ENCODE data around the gene ARMH1. TPM values are rescaled to one million over a fixed set of nuclear protein-coding genes. Genes with fewer than 3 reads are reported as not detected.
"Not testable (repeated sequence)": the region's sequence is repeated elsewhere in the genome, so short reads cannot be mapped to it uniquely, and the experiment has no call there.

The ARMH1 gene
- total RNA-seq, 8 experiments from 2014 or later, result 3.4 to 20.8 (median 6.0) TPM

DNA sequence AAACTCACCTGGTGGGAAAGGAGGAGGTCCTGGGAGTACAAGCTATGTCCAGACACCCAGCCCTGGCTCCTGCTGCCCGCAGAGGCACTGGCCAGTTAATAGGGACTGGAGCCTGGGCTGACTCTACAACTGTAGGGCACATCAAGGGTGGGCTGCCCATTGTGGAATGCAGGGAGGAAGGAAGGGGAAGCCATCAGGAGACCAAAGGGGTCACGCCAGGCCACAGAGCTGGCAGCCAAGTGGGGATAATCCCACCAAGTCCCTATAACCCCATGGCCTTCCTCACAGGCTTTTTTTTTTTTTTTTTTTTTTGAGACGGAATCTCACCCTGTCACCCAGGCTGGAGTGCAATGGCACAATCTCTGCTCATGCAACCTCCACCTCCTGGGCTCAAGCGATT, 14.9 kb upstream of the ARMH1 start:
- ATAC-seq (replicated peaks in 6 of 8), result no peak
- Histone ChIP-seq H3K27ac (no peak overlapping the region), H3K4me1 (replicated peaks in 1 of 2) (peaks cover 16 to 17% of the 10 kb centered on the region in 2 donors), H3K4me3 (no peak overlapping the region)
- in situ Hi-C loops (cut with MboI; ENCODE audit: low pct_unique_long_range_greater_than_20kb in 2 of 9, low sequenced_read_pairs in 9 of 9, unreplicated experiment in 9 of 9), result loop anchor here in 4 of 9 experiments (10.0 to 25.0 kb wide), 3 partner anchors 435 to 647 kb away; partner anchors contain the start of gene DMAP1 (in 1 of the 4)
- WGBS, 10 experiments, result 60 to 100% (median 100%) methylated on average over 1 to 4 of the region's 4 CpGs; no CpG with 5 or more reads in 3 of the 10 experiments

DNA sequence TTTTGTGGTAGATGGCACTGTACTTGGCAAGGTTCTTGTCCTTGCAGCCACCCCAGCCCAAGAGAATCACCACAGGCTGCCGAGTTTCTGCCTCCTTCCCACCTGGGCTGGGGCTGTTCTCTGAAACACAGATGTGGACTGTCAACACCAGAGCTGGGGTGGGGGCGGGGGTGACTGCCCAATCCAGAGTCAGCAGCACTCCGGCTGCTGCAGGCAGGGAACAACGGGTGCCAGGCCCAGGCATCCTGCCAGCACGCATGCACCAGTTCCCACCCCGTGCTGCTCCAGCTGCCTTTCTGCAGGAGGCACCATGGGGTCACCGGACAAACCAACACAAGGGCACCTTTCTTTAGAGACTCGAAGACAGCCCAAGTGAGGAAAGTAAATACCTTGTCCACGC, 14.3 kb upstream of the ARMH1 start:
- H3K4me3 ChIP-seq, result no peak overlapping the region
- H3K4me1 ChIP-seq (replicated peaks in 1 of 2), result peaks cover 16 to 17% of the 10 kb centered on the region in 2 donors
- WGBS, 10 experiments, result 20 to 100% (median 83%) methylated on average over 1 to 9 of the region's 9 CpGs; no CpG with 5 or more reads in 2 of the 10 experiments
- peak in 4 of 8 experiments; percentile 12 to 64 (median 26) for ATAC-seq (replicated peaks in 6 of 8)
- H3K27ac ChIP-seq, result no peak overlapping the region
- in situ Hi-C loops (cut with MboI; ENCODE audit: low pct_unique_long_range_greater_than_20kb in 2 of 9, low sequenced_read_pairs in 9 of 9, unreplicated experiment in 9 of 9), result loop anchor here in 3 of 9 experiments (25.0 kb wide), 1 partner anchor 648 kb away; no protein-coding TSS in a partner anchor

DNA sequence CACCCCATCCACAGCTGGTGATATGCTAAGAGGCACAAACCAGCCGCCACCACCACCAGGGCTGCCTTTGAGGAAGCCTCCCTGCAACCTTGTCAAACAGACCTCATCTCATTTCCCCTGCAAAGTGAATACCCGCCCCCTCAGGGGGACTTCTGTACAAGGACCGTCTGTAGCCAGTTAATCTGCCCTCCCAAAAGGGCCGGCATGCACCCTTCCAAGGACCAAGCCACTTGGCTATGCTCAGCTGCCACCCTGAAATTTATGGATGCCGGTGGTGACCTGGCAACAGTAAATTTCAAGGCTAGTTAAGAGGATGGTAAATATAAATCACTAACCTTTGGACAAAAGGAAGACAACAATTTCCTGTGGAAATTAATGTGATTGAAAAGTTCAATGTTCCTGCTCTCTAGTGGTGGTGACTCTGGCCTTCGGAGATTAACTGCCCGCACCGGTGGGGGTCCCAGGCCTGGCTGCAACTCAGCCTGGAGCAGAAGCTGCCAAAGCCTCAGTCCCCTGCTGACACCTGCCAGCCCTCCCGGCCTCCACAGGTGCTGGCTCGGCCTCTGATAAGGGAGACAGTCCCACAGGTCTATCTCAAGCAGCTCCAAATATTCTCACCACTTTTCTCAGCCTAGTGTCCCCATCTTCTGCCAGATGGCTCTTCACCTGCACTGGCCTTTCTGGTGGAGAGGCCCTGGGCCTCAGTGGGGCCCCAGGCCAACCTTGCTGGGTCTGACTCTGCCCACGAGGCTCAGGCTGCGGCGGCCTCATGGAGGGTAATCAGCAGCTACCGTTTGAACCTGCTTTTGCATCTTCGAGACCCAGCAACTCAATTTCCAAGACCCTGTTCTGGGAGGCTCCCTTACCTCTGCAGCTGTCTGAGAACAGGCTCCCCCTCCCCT, 12.5 kb upstream of the ARMH1 start:
- H3K27ac ChIP-seq, result no peak overlapping the region
- peak in 5 of 8 experiments; percentile 61 to 84 (median 72) for ATAC-seq (replicated peaks in 6 of 8)
- H3K4me3 ChIP-seq, result no peak overlapping the region
- H3K4me1 ChIP-seq (replicated peaks in 1 of 2), result peaks cover 16 to 17% of the 10 kb centered on the region in 2 donors
- WGBS, 10 experiments, result 40 to 78% (median 64%) methylated on average over 1 to 12 of the region's 15 CpGs; no CpG with 5 or more reads in 5 of the 10 experiments
- in situ Hi-C loops (cut with MboI; ENCODE audit: low pct_unique_long_range_greater_than_20kb in 2 of 9, low sequenced_read_pairs in 9 of 9, unreplicated experiment in 9 of 9), result loop anchor here in 3 of 9 experiments (25.0 kb wide), 1 partner anchor 650 kb away; no protein-coding TSS in a partner anchor

DNA sequence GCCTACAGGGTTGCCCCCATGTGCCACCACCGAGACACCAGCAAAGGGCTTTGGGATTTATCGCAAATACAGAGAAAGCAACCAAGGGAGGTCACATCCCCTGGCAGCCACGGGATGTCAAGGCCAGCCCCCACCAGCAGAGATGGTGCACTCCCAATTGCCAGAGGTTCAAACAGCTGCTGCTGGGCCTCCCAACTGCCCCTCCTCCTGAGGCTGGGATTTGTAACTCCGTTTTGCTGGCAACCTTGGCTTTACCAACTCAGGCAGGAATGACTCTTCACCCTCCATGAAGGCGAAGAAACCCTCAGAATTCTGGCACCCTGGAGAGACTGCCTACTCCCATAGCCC, 11.9 kb upstream of the ARMH1 start:
- H3K4me1 ChIP-seq (replicated peaks in 1 of 2), result peaks cover 16 to 17% of the 10 kb centered on the region in 2 donors
- in situ Hi-C loops (cut with MboI; ENCODE audit: low pct_unique_long_range_greater_than_20kb in 2 of 9, low sequenced_read_pairs in 9 of 9, unreplicated experiment in 9 of 9), result loop anchor here in 3 of 9 experiments (25.0 kb wide), 1 partner anchor 650 kb away; no protein-coding TSS in a partner anchor
- no peak overlapping the region for H3K4me3 ChIP-seq
- ATAC-seq (replicated peaks in 6 of 8), result peak in 1 of 8 experiments; percentile 5
- H3K27ac ChIP-seq, result no peak overlapping the region
- 0 to 80% (median 53%) methylated on average over 1 to 5 of the region's 5 CpGs; no CpG with 5 or more reads in 4 of the 10 experiments for WGBS, 10 experiments

DNA sequence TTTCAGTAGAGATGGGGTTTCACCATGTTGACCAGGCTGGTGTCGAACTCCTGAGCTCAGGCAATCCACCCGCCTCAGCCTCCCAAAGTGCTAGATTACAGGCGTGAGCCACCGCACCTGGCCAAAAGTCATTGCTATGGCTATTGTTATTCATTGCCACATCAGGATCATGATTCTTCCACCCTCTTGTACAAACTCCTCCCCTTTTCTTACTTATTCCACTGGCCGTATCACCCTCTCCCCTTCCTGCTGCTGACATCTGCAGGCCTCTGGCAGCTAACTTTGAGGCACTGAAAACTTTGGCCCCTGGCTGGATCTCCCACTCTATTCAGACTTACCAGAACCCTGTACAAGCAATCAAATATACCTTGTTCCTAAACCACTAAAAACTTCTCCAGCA, 11.1 kb upstream of the ARMH1 start:
- ATAC-seq (replicated peaks in 6 of 8), result no peak
- H3K4me3 ChIP-seq, result no peak overlapping the region
- H3K27ac ChIP-seq, result no peak overlapping the region
- H3K4me1 ChIP-seq (replicated peaks in 1 of 2), result peaks cover 16 to 17% of the 10 kb centered on the region in 2 donors
- in situ Hi-C loops (cut with MboI; ENCODE audit: low pct_unique_long_range_greater_than_20kb in 2 of 9, low sequenced_read_pairs in 9 of 9, unreplicated experiment in 9 of 9), result loop anchor here in 3 of 9 experiments (25.0 kb wide), 1 partner anchor 651 kb away; no protein-coding TSS in a partner anchor
- WGBS, 10 experiments, result 67 to 94% (median 88%) methylated on average over 1 to 5 of the region's 5 CpGs; no CpG with 5 or more reads in 4 of the 10 experiments

DNA sequence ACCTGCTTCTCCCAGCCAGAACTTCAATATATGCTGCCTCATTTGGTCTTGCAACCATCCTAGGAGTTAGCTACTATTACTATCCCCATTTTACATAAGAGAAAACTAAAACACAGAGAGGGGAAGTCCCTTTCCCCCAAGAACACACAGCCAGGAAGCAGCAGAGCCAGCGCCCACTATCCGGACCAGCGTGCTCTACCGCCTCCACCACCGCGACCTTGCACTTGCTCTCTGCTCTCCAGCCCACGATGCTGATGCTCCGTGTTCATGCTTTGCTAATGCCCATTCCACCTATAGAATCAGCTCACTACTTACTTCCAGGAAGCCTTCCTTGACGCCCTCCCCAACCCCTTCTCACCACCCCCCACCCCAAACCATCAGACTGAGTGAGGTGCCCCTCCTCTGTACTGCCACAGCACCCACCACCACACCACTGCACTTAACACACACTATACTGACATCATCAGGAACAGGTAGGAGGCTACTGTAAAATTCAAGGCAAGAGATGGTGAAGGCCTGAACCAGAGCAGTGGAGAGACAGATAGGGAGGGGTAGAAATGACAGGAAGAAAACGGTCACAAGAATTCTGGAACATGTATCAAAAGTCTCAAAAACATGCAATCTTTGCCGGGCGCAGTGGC, 9.7 kb upstream of the ARMH1 start:
- in situ Hi-C loops (cut with MboI; ENCODE audit: low pct_unique_long_range_greater_than_20kb in 2 of 9, low sequenced_read_pairs in 9 of 9, unreplicated experiment in 9 of 9), result loop anchor here in 3 of 9 experiments (25.0 kb wide), 1 partner anchor 653 kb away; no protein-coding TSS in a partner anchor
- Histone ChIP-seq H3K4me1 (replicated peaks in 1 of 2) (peaks cover 16 to 17% of the 10 kb centered on the region in 2 donors), H3K27ac (no peak overlapping the region), H3K4me3 (no peak overlapping the region)
- no peak for ATAC-seq (replicated peaks in 6 of 8)
- 93 to 100% (median 100%) methylated on average over 1 to 12 of the region's 12 CpGs; no CpG with 5 or more reads in 2 of the 10 experiments for WGBS, 10 experiments

GRCh38 chr1:44666719-44667118, 7.8 kb upstream of the ARMH1 start:
- not testable (repeated sequence) for H3K4me3 ChIP-seq; H3K27ac ChIP-seq; ATAC-seq (replicated peaks in 6 of 8)
- in situ Hi-C loops (cut with MboI; ENCODE audit: low pct_unique_long_range_greater_than_20kb in 2 of 9, low sequenced_read_pairs in 9 of 9, unreplicated experiment in 9 of 9), result loop anchor here in 3 of 9 experiments (25.0 kb wide), 1 partner anchor 654 kb away; no protein-coding TSS in a partner anchor
- 67 to 100% (median 100%) methylated on average over 1 of the region's 1 CpG; no CpG with 5 or more reads in 2 of the 10 experiments for WGBS, 10 experiments
- peaks cover 10 to 13% of the 10 kb centered on the region in 2 donors for H3K4me1 ChIP-seq (replicated peaks in 1 of 2)

GRCh38 chr1:44670751-44671640, 3.5 kb upstream of the ARMH1 start:
- WGBS, 10 experiments, result 86 to 96% (median 91%) methylated on average over 2 to 10 of the region's 10 CpGs; no CpG with 5 or more reads in 2 of the 10 experiments
- Histone ChIP-seq H3K4me3 (no peak overlapping the region), H3K4me1 (replicated peaks in 1 of 2) (peaks cover 12 to 23% of the 10 kb centered on the region in 2 donors), H3K27ac (no peak overlapping the region)
- ATAC-seq (replicated peaks in 6 of 8), result no peak
- in situ Hi-C loops (cut with MboI; ENCODE audit: low pct_unique_long_range_greater_than_20kb in 2 of 9, low sequenced_read_pairs in 9 of 9, unreplicated experiment in 9 of 9), result loop anchor here in 3 of 9 experiments (25.0 kb wide), 1 partner anchor 659 kb away; no protein-coding TSS in a partner anchor

DNA sequence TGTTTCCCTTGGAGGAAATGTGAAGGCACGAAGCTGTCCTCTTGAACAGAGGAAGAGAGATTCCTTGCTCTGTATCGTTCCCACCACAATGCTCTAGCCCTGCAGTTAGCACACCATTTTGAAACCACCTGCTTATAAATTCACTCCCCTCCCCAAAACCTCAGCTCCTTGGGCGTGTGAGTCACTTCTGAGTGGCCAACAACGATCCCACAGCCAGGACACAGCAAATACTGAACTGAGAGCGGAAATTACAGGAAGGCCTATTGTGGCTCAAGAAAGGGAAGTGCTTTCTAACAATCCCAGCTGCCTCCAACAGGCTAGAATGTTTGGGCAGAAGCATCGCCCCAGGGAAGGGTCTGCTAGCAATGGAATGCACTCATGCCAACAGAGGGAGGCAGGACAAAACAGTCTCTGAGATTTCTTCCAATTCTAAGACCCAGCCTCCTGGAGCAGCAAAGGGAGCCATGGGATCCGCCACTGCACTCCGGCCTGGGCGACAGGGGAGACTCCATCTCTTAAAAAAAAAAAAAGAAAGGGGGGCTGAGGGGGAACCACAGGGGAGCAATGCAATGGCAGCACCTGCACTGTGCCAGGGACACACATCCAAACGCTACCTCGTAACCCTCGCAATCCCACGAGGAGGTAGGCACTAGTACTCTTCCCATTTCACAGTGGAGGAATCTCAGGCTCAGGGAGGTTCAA, 2.1 kb upstream of the ARMH1 start:
- in situ Hi-C loops (cut with MboI; ENCODE audit: low pct_unique_long_range_greater_than_20kb in 2 of 9, low sequenced_read_pairs in 9 of 9, unreplicated experiment in 9 of 9), result loop anchor here in 3 of 9 experiments (25.0 kb wide), 1 partner anchor 660 kb away; no protein-coding TSS in a partner anchor
- H3K4me1 ChIP-seq (replicated peaks in 1 of 2), result peaks cover 18 to 26% of the 10 kb centered on the region in 2 donors
- H3K27ac ChIP-seq, result no peak overlapping the region
- 24 to 87% (median 81%) methylated on average over 2 to 13 of the region's 13 CpGs; no CpG with 5 or more reads in 2 of the 10 experiments for WGBS, 10 experiments
- ATAC-seq (replicated peaks in 6 of 8), result no peak
- H3K4me3 ChIP-seq, result no peak overlapping the region

- ATAC-seq (replicated peaks in 6 of 8), result no peak
- WGBS, 10 experiments, result 60 to 100% (median 83%) methylated on average over 1 to 14 of the region's 14 CpGs
- peaks cover 18 to 26% of the 10 kb centered on the region in 2 donors for H3K4me1 ChIP-seq (replicated peaks in 1 of 2)
- H3K27ac ChIP-seq, result peak overlapping the region; percentile 83
- in situ Hi-C loops (cut with MboI; ENCODE audit: low pct_unique_long_range_greater_than_20kb in 2 of 9, low sequenced_read_pairs in 9 of 9, unreplicated experiment in 9 of 9), result loop anchor here in 3 of 9 experiments (25.0 kb wide), 1 partner anchor 661 kb away; no protein-coding TSS in a partner anchor
- peak overlapping the region; percentile 61 to 92 (median 67) for H3K4me3 ChIP-seq
These were observed 1.4 kb upstream of the ARMH1 start for GRCh38 chr1:44672961-44673674.

DNA sequence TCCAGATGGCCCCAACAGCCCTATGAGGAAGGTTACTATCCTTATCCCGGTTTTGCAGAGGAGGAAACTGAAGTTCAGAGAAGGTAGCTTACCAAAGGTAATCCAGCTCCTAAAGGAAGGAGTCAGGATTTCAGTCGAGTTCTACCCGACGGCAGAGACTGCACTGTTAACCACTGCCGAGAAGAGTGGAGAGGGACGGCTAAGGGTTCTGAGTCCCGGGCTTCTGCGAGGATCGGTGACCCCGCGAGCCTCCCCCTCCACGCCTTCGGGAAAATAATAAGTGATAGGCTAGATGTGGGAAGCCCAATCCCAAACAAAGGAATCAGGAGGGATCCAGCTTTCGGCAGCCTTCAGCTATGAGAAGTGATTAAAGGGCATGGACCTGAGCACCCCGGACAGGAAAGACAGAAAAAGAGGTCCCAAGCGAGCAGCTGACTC, 820 bp upstream of the ARMH1 start:
- peak; percentile 2 to 10 (median 5) for ATAC-seq (replicated peaks in 6 of 8)

More for the DNA sequence above, 820 bp upstream of the ARMH1 start:
- H3K27ac ChIP-seq, result peak overlapping the region; percentile 83
- in situ Hi-C loops (cut with MboI; ENCODE audit: low pct_unique_long_range_greater_than_20kb in 2 of 9, low sequenced_read_pairs in 9 of 9, unreplicated experiment in 9 of 9), result loop anchor here in 3 of 9 experiments (25.0 kb wide), 1 partner anchor 661 kb away; no protein-coding TSS in a partner anchor
- H3K4me1 ChIP-seq (replicated peaks in 1 of 2), result peaks cover 24 to 26% of the 10 kb centered on the region in 2 donors
- 0 to 10% (median 3%) methylated on average over 3 to 10 of the region's 16 CpGs; no CpG with 5 or more reads in 3 of the 10 experiments for whole genome bisulfite sequencing, 10 experiments
- peak overlapping the region; percentile 61 to 92 (median 67) for H3K4me3 ChIP-seq
